Head of caudate nucleus (tissue), 42 donors: ENCODE results near the gene ZMYND8.
A peak's percentile ranks its signal among the peaks of the same experiment; 100 is the strongest.

Source experiments
- DNase-seq, 42 donors: peaks; one replicate each; pipeline versions ENCODE4 v3.0.0 to v3.0.0-alpha.2; 2020 to 2021; ENCODE audit warnings: mixed read lengths in 7 of 42
- intact Hi-C: fragments of 100-400 bp; cut with DNase I; formaldehyde crosslinking; loops from one replicate; pipeline ENCODE4 v1.15.0; 2022

The ZMYND8 gene

DNA sequence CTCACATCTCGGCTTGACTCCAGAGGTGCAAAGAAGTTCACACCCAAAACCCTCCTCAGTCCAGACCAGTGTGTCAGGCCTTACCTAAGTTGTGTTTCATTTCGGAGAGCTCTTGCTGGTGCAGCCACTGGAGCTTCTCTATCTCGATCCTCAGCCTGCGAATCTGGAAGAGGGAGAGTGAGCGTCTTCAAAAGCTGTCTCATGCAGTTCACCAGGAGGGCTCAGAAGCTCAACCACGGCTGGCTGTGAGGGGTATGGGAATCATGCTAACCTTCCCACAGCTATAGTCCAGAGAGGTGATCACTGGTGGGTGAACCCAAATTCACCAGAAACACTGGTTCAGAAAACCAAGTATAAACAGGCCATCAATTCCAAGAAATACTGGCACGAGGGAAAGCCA is 129.4 kb downstream of the ZMYND8 start:
- DNase-seq, result no peak
- intact Hi-C loops, result no loop called here

DNA sequence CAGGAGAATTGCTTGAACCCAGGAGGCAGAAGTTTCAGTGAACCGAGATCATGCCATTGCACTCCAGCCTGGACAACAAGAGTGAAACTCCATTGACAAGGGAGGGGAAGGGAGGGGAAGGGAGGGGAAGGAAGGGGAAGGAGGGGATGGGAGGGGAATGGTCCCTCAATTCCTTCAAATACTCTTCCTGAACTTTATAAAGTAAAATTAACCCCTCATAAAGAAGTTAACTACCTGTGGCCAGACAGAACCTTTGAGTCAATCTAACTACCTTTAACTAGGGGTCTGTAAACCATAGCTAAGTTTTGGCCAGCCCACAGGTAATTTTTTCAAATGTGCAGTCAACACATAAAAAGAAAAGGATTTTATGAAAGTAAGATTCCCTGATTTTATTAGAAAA is 131.0 kb downstream of the ZMYND8 start:
- no peak for DNase-seq
- intact Hi-C loops, result no loop called here

DNA sequence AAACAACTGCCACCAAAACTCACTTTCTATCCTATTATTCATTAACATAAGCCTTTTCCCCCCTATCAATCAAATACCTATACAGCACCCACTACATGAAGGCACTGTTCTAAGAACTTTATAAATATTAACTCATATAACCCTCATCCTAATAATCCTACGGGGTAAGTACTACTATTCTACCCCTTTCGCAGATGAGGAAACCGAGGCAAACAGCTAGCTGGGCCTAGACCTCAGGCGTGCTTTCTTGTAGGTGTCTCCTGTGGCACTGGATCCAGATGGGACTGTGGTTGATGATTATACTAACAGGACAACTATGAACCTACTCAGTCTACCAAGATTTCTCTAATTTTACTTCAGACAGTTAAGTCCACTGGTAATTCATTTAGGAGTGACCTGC is 131.6 kb downstream of the ZMYND8 start:
- intact Hi-C loops, result no loop called here
- no peak for DNase-seq

DNA sequence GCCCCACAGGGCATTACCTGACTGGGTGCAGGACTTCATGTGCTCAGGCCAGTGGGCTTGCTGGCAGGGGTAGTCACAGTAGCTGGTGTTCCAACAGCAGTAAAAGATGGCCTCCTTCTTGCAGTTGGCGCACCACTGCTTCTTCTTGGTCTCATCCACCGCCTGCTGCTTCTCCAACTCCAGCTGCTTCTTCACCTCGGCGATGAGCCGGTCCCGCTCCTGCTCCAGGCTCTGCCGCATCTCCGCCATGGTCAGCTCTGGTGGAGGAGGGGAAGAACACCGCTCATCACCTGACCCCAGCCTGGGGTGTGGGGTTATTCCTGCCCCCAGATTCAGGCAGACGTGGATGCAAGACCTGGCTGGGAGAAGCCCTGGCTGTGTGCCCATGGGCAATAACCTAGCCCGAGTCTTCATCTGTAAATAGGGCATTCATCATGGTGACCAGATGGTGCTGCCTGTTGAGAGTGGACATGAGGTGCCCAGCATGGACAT is 132.2 kb downstream of the ZMYND8 start:
- intact Hi-C loops, result no loop called here

DNA sequence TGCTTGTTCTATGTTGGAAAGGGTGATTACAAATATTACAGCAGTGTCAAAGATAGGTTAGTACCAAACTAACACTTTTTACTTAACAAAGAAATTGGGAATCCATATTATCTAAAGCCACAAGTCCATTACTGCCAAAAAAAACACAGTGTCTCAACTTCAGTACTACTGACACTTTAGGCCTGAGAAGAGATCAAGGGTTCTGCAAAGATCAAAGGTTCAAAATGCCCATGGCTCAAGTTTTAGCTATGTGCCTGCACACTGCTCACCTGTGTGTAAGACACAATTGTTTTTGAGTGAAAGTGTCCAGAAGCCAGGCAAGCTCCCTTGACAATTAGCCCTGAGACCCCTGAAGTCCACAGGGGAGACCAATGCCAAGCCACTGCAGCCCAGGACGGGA is 132.6 kb downstream of the ZMYND8 start:
- DNase-seq, result no peak
- intact Hi-C loops, result no loop called here

More for the DNA sequence above, 132.2 kb downstream of the ZMYND8 start:
- no peak for DNase-seq

DNA sequence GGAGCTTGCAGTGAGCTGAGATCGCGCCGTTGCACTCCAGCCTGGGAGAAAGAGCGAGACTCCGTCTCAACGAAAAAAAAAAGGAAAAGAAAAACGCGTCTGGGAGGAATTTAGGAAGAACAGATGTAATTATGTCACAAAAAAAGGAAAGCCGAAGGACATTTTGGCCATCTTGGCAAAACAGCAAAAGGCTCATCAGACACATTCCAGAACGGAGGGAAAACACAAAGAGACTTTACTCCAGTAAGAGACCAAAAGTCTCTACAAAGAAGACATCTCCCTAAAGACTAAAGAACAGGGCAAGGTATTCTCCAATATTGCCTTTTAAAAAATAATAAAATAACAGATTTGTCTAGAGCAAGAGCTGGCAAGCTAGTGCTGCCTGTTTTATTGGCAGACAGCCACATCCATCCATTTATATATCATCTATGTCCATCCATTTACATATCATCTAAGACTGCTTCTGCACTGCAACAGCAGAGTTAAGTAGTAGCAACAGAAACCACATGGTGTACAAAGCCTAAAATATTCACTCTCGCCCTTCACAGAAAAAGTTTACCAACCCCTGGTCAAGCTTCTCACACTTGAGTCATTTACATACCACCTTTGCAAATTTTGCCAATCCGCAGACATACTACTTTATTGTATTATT is 133.9 kb downstream of the ZMYND8 start:
- intact Hi-C loops, result no loop called here
- no peak for DNase-seq

DNA sequence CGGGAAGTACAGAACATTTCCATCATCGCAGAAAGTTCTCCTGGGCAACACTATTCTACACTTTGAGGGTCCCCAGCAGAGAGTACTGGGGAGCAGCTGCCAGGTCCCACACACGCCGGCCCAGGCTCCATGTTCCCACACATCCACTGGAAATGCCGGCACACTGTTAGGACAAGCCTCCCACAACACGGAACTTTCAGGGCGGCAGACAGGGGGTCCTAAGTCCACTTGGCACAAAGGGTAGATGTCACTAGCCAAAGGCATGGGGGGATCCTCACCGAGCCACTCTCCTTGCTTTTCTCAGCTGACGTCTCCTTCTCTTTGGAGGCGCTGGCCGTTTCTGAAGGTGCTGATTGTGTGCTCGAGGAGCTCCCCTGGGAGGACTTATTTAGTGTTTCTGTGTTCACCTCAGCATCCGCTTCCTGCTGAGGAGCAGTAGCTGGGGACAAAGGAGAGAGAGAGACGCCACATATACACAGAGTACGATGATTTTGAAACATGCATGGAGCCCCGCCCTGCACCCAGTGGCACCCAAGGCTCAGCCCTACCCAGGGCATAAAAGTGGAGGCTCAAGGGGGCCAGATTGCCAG is 135.4 kb downstream of the ZMYND8 start:
- no peak for DNase-seq
- intact Hi-C loops, result no loop called here

DNA sequence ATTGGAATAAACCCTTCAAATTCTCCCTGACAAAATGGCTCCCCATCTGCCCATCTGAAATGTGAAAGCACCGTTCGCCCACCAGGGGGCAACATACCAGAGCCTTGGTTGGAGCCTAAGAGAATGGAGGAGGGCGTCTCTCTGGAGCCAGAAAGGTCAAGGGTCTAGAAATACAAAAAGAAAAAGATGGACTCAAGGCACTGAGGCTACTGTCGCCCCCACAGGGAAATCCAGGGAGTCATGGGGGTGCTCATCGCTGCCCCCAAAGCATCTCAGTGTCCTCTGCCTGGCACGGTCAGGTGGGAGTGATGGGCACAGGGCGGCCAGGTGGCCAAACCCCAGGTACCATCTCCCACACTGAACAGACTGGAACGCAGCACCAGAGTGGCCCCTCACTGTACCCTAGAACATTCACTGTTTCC is 136.3 kb downstream of the ZMYND8 start:
- DNase-seq, result peak in 8 of 42 donors; percentile 24 to 63 (median 30)
- intact Hi-C loops, result no loop called here

DNA sequence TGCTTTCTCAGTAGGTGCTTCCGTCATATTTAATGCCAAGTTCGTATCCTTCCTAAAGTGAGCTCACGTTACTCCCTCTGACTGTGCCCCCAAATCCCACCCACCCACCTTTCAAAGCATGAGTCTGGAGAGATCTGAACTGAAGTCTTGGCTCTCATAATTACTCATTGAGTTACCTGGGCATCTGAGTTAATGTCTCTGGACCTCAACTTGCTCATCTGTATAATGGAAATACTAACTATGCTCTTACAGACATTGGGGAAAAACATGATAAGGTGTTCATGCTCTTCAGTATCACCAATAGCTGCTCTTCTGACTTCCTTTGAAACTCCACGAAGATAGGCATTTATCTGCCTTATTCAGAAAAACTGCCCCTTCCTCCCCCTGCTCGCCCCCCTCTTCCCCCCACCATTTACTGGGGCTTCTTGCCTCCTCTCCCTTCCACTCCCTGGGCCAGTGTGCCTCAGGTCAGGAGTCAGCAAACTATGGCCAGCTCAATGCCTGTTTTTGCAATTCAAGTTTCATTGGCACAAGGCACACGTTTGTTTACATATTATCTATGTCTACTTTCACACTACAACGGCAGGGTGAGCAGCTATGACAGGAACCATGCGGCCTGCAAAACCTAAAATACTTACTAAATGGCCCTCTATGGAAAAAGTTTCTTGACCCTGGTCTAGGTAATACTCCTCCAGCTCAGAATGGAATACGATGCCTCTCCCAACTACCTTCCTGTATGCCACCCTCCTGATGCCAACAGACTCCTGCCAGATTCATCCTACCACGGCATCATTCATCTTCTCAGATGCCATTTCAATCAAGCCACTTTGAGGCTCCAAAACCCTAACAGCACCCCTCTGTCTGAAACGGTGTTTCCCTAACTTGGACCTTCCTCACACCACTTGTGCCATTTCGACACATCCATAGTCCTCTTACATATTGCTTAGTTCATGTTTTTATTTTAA is 138.7 kb downstream of the ZMYND8 start:
- no peak for DNase-seq
- intact Hi-C loops, result no loop called here

DNA sequence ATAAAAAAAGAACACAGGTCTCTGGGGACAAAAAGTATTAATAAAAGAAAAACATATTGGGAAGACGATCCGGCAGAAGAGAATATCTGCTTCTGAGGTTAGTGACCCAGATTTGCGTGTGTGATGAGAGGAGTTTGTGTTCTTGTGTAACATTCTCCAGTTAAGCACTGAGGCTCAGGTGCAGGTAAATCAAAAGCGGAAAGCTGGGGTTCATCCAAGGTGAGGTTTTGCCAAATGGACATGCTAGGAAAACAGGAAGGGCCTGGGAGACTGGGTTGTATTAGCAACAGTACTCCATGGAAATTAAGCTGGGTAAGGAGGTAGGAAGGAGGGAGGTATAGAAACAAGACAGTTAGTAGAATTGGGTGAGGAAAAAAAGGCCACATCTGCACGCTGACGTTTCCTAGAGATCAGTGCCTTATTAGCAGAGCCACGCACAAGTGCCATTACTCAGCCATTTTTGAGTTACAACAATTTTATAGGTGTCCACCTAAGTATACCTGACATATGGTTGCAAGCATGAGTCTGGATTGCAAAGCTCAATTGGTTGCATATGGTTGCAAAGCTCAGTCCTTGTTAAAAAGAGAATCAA is 139.6 kb downstream of the ZMYND8 start:
- intact Hi-C loops, result no loop called here
- peak in 4 of 42 donors; percentile 19 to 49 (median 24) for DNase-seq

DNA sequence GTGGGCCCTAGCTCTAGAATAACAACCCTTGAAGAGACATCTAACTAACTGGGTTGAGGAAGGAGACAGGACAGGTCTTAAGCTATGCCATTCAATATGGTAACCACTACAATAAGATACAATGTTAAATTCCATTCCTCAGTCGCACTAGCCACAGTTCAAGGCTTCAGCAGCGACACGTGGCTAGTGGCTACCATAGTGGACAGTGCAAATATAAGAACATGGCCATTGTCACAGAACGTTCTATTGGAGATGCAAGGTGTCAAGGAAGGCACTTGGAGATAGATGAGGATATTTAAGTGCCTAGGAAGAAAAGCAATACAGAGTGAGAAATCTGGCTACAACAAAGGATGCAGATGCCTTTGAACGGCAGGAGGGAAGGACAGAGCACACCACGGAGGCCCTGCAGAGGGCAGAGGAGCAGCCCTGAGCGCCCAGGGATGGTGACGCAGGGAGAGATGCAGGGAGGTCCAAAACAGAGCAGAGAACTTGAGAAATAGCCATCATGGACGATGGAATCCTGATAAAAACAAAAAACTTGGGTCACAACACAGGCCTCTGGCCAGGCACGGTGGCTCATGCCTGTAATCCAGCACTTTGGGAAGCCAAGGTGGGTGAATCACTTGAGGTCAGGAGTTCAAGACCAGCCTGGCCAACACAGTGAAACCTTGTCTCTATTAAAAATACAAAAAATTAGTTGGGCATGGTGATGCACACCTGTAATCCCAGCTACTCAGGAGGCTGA is 140.7 kb downstream of the ZMYND8 start:
- DNase-seq, result no peak
- intact Hi-C loops, result no loop called here

DNA sequence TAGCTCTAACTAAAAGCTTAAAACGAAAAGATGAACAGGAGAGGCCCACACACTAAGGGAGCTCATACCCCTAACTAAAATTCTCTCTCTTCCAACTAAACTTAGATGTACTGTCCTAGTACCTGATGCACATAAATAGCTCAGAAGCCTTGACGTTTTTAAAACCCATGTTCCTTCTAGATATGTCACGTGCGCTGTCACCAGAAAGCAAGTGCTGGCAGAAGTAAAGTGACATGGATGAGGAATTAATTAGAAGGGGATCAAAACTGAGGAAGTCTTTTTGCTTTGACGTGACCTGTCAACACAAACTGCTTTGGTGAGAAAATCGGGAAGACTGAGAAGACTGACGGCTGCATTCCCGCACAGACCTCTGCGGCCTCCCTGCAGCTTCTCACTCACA is 142.5 kb downstream of the ZMYND8 start:
- intact Hi-C loops, result no loop called here
- DNase-seq, result peak in 16 of 42 donors; percentile 10 to 69 (median 33)

DNA sequence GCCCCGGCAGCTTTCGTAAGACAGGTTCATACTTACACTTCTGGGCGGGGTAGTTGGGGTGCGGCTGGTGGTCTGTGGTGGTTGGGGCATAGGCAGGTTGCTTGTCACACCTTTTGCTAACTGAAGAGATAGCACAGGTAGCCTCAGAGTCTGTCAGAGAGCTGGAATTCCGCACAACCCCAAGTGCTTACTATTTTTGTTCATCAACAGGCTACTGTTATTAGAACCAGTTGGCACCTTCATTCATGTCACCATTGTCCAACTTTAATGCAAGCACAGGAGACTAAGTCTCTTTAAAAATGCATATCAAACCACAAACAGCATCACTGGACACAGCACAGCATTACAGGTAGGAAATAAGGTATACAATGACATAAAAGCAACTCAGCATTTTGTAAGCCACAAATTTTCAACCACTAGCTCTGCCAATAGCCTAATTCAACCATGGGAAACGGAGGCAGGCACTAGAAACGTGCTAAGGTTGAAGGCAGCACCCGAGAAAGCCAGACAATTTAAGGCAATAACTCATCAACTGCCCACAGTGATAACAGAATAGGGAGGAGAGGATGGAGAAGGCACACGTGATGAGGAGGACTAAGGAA is 143.8 kb downstream of the ZMYND8 start:
- DNase-seq, result no peak

DNA sequence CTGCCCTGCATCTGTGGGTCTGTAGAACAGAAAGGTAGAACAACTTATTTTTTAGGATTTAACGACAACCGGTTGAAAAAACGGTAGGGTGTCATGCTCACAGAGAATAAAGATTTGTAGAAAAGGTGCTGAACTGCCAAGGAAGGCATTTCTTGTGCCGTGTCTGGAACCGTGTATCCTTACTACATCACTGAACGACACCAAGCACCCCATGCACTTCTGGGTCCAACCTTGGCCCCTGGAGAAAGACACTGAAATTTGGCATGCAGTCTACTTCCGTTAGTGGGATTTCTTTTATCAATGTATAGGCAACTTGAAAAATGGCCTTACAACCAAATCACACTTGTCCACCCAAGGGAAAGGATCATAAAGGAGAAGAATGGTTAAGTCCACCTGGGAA is 145.5 kb downstream of the ZMYND8 start:
- intact Hi-C loops, result no loop called here
- no peak for DNase-seq

More for the DNA sequence above, 143.8 kb downstream of the ZMYND8 start:
- intact Hi-C loops, result no loop called here

DNA sequence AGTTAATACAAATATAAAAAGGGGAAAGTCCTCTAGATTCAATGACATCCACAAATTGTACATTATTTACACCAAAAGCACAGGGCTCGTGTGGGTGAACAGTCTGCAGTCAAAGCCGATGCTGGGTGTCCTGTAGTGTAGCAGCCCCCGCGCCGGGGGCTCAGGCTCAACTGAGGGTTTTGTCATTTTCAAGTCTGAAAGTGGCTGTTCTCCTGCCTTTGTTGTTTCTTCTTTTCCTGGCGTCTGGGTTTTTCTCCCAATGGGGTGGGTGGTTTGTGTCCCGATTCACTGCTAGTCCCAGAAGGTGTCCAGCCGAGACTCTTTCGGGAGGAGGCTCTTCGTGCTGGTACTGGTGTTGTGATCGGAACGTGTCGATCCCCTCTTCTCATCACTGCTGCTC is 146.0 kb downstream of the ZMYND8 start:
- intact Hi-C loops, result no loop called here
- no peak for DNase-seq

DNA sequence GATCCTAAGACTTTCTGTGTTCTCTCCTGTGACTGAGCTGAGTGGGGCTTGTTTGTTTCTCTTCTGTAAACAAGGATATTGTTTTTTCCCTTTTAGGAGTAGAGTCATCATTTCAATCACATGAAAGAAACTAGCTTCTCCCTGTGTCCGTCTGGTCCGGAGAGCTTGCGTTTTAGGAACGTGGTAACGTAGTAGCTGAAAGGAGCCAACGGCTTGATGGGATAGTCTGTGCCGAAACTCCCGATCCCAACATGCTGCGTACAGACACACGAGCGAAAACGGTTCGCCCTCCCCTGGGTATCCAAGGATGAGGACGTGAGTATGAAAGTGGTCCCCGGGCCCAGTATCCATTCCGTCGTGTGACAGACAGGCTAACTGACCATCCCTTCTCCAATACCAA is 146.5 kb downstream of the ZMYND8 start:
- intact Hi-C loops, result loop anchor here (10.0 kb wide), 1 partner anchor 405 kb away; no protein-coding TSS in a partner anchor

DNA sequence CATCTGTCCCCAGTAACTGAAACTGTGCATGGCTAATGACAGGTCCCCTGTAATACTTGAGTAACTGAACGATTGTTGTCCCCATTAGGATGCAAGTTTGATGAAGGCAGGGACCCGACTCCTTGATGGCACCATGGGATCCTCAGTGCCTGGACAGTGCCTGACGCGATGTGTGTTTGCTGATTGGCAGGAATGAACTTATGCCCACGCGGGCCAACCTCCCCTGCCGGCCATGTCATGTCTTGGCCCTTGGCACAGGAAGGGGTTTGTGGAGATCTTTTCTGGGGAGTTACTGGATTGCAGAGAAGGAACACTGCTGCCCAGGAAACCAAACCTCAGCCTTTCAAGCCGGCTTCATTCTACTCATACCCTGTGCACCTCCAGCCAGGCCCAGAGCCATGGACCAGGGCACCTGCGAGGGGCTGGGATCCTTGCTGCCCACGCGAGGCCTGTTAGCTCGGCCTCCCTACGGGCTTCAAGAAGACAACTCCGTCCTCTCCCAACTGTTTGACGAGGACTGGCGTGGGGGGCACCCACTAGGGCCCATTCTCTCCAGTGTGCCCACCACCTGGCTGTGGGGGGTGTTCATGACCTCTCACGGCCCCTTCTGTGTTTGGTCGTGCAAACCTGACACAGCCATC is 147.8 kb downstream of the ZMYND8 start:
- intact Hi-C loops, result loop anchor here (10.0 kb wide), 1 partner anchor 406 kb away; no protein-coding TSS in a partner anchor

More for the DNA sequence above, 146.5 kb downstream of the ZMYND8 start:
- no peak for DNase-seq

More for the DNA sequence above, 147.8 kb downstream of the ZMYND8 start:
- no peak for DNase-seq
